Measurements from ENCODE around the gene CRYBG3. TPM values are rescaled to one million over a fixed set of nuclear protein-coding genes. Genes with fewer than 3 reads are reported as not detected.

Gene CRYBG3
- 23.3 and 23.6 TPM in 2 replicates for total RNA-seq

DNA sequence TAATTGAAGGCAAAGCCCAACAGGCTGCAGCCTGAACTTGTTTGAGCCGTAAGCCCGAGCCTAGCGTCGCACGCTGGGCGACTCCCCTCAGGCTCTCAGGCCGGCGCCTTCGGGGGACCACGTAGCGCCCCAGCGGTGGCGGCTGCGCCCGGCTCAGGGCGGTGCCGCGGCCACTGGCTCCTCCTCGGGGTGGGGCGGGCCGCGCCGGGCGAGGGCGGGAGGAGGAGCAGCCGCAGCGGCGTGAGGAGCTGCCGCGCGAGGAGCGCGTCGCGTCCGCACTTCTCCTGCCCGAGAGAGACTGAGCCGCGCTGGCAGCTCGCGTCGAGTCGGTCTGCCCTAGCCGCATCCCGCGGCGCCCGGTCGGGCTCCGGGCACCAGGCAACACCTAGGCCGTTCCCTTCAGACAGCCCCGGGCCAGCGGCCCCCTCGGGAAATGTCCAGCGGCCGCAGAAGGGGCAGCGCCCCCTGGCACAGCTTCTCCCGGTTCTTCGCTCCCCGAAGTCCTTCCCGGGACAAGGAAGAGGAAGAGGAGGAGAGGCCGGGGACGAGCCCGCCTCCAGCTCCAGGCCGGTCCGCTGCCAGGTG lies at the start of gene CRYBG3:
CRYBG3 (plus strand) TSS at position 238 of the 585 bp plus-strand sequence; CDS start at position 434, 196 bp downstream.

DNA sequence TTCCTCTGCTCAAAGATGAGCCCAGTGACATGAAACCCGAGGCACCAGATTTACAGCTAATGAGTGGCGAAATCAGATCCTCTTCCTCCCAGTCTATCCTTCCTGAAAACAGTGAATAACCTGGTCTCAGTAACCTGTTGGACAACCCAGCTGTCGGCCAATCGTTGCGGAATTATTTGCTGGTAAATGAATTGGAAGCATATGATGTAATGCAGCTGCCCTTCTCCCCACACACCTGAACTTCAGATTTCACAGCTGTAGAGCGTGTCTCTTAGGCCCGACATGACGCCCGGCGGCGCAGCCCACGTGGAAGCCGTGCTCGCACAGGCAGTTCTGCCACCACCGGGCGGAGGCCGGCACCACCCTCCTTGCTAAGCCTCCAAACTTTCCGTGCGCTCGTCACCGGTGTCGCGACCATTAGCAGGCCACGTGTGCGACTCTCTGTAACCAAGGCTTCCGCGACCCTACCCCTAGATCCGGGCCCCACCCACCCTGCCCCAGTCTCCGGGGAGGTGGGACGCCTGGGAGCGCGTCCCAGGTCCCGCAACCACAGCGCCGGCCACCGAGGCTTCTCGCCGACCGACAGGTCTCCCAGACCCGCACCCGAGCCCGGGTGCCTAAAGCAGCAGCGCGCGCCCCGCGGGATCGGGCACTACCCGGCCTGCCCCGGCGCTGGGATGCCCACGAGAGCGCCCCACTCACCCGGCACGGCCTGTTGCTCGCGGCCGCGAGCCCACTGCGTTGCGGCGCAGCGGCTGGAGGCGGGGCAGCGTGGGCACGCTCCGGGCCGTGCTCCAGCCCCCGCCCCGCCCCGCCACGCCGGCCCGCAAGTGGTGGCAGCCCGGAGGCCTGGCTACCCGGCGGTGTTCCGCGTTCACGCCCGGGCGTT lies 150.1 kb downstream of the CRYBG3 start, which contains the start of gene RIOX2:
RIOX2 (minus strand) TSS at position 753 of the 889 bp plus-strand sequence. CDS start 4,838 bp downstream, outside the sequence.

Other genes with a start within 250 kb of the CRYBG3 start
- gene ARL6, start 57.3 kb upstream of the CRYBG3 start, total RNA-seq: 4.3 and 6.7 TPM in 2 replicates
- 52.2 and 67.3 TPM in 2 replicates for gene RIOX2, start 150.4 kb downstream of the CRYBG3 start, total RNA-seq
- not detected in 2 replicates for gene GABRR3, start 213.3 kb downstream of the CRYBG3 start, total RNA-seq